ENCODE measurements around the gene MMD.
"Not testable (repeated sequence)": the region's sequence is repeated elsewhere in the genome, so short reads cannot be mapped to it uniquely, and the experiment has no call there.

Gene MMD

DNA sequence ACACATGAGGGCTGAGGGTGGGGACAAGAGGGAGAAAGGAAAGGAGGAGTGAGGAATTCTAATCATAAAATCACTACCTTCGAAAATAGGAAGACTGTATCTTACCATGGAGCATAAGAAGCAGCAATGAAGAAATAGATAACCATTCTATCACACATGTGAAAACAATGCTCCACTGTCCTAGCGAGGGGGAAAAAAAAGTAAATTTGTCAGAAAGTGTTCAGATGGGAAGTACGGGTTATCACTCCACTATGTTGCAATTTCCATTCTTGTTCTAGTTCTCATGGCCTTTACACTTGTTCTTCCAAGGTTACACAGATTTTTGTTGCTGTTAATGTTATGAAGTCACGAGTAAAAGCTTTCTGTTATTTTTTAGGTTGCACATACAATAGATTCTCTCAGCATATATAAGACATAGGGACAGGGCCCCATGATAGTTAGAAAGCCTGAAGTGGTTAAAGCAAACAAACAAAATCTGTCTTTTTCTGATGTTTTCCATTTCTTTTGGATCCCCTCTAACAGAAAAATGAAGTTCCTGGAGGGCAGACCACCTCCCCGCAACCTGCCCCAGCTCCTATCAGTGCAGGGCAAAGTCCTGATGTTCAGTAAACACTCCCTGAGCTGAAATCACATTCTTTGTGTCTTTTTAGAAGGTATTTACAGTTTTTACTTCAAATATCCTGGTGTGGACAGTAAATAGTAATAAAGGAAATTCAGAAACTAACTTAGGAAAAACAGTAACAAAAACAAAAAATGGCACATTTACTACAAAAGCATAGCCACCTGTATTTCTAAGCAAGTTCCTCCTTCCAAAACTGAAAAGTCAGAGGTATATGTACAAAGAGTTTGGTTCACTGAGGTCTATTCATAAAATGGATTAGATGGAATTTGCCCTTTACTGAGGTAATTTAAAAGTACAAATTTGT lies 13.7 kb downstream of the MMD start:
- no peak overlapping the region for H2AK5ac ChIP-seq (ENCODE audit: low read length, severe bottlenecking)
- no peak overlapping the region for H2AFZ ChIP-seq (ENCODE audit: low read depth, low read length)
- H2BK12ac ChIP-seq (ENCODE audit: low read length in 2 of 2) = no peak overlapping the region
- H3K4ac ChIP-seq (ENCODE audit: low read depth in 1 of 2, low read length in 2 of 2) = no peak overlapping the region
- H3K14ac ChIP-seq (ENCODE audit: low read length in 2 of 2) = no peak overlapping the region
- H3K79me1 ChIP-seq (replicated peaks; ENCODE audit: low read length, poor library complexity, severe bottlenecking) = no peaks in the 10 kb centered on the region
- H3K9me3 ChIP-seq (ENCODE audit: control insufficient read depth, low read length) = no peaks in the 10 kb centered on the region
- H2BK120ac ChIP-seq (ENCODE audit: low read depth, low read length) = no peak overlapping the region
- H3K9ac ChIP-seq (ENCODE audit: low read length) = no peak overlapping the region
- H3K36me3 ChIP-seq (ENCODE audit: control insufficient read depth in 1 of 2, insufficient read depth in 2 of 2, low read depth in 1 of 2, low read length in 2 of 2) = peaks cover 14 to 82% of the 10 kb centered on the region in 2 experiments
- H3K27me3 ChIP-seq (ENCODE audit: control insufficient read depth in 1 of 2, insufficient read depth in 1 of 2, low read length in 2 of 2) = no peaks in the 10 kb centered on the region
- H3K4me3 ChIP-seq (ENCODE audit: insufficient read depth in 1 of 2, low read depth in 1 of 2, low read length in 2 of 2) = no peak overlapping the region
- DNase-seq = no peak
- H2BK5ac ChIP-seq (ENCODE audit: low read depth, low read length, poor library complexity, severe bottlenecking) = no peak overlapping the region
- no peaks in the 10 kb centered on the region for H3K4me1 ChIP-seq (ENCODE audit: control insufficient read depth, insufficient read depth, low read depth, low read length)
- H2BK15ac ChIP-seq (ENCODE audit: low read depth, poor library complexity, severe bottlenecking) = no peak overlapping the region
- no peak overlapping the region for H3K4me2 ChIP-seq (ENCODE audit: low read length, poor library complexity, severe bottlenecking)
- no peak overlapping the region for H4K8ac ChIP-seq (ENCODE audit: low read length)
- no peak overlapping the region for H3K23ac ChIP-seq (ENCODE audit: low read length in 2 of 2)
- WGBS = 70% methylated on average over 2 of the region's 5 CpGs
- no peak overlapping the region for H3K27ac ChIP-seq (ENCODE audit: low read length, poor library complexity, severe bottlenecking)
- H4K91ac ChIP-seq (ENCODE audit: low read length) = no peak overlapping the region
- no peak overlapping the region for H3K18ac ChIP-seq (ENCODE audit: low read depth in 1 of 2, low read length in 2 of 2)

DNA sequence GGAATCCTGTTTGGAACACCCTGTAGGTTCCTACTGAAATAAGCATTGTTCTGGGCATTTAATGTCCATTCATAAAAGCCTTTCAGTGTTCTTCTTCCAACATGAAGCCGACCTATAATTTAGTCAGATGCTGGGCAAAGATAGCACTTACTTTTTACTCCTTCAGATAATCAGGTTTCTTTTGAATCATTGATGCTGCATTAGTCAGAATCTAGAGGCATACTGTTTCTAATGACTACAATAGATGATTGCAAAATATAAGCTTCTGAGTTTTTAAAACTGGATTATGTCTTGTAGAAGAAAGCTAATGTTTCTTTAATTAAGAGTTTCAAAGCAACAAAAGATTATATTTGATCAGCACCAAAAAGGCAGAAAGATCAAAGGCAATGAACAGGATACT lies 16.0 kb downstream of the MMD start:
- DNase-seq = no peak
- Histone ChIP-seq H3K9me3 (ENCODE audit: control insufficient read depth, low read length) (no peaks in the 10 kb centered on the region), H3K9ac (ENCODE audit: low read length) (peak overlapping the region; percentile 7), H3K23ac (ENCODE audit: low read length in 2 of 2) (no peak overlapping the region), H3K4me2 (ENCODE audit: low read length, poor library complexity, severe bottlenecking) (no peak overlapping the region), H2BK12ac (ENCODE audit: low read length in 2 of 2) (no peak overlapping the region), H2AK5ac (ENCODE audit: low read length, severe bottlenecking) (no peak overlapping the region), H2BK120ac (ENCODE audit: low read depth, low read length) (no peak overlapping the region), H3K4me1 (ENCODE audit: control insufficient read depth, insufficient read depth, low read depth, low read length) (no peaks in the 10 kb centered on the region), H3K18ac (ENCODE audit: low read depth in 1 of 2, low read length in 2 of 2) (no peak overlapping the region), H4K91ac (ENCODE audit: low read length) (no peak overlapping the region), H3K27ac (ENCODE audit: low read length, poor library complexity, severe bottlenecking) (no peak overlapping the region), H3K27me3 (ENCODE audit: control insufficient read depth in 1 of 2, insufficient read depth in 1 of 2, low read length in 2 of 2) (no peaks in the 10 kb centered on the region), H2BK15ac (ENCODE audit: low read depth, poor library complexity, severe bottlenecking) (no peak overlapping the region), H3K36me3 (ENCODE audit: control insufficient read depth in 1 of 2, insufficient read depth in 2 of 2, low read depth in 1 of 2, low read length in 2 of 2) (peaks cover 11 to 81% of the 10 kb centered on the region in 2 experiments), H3K4me3 (ENCODE audit: insufficient read depth in 1 of 2, low read depth in 1 of 2, low read length in 2 of 2) (no peak overlapping the region), H2AFZ (ENCODE audit: low read depth, low read length) (no peak overlapping the region), H2BK5ac (ENCODE audit: low read depth, low read length, poor library complexity, severe bottlenecking) (no peak overlapping the region), H4K8ac (ENCODE audit: low read length) (no peak overlapping the region), H3K14ac (ENCODE audit: low read length in 2 of 2) (no peak overlapping the region), H3K4ac (ENCODE audit: low read depth in 1 of 2, low read length in 2 of 2) (no peak overlapping the region), H3K79me1 (replicated peaks; ENCODE audit: low read length, poor library complexity, severe bottlenecking) (no peaks in the 10 kb centered on the region)
- no CpG with 5 or more reads among the region's 1 CpG for WGBS

DNA sequence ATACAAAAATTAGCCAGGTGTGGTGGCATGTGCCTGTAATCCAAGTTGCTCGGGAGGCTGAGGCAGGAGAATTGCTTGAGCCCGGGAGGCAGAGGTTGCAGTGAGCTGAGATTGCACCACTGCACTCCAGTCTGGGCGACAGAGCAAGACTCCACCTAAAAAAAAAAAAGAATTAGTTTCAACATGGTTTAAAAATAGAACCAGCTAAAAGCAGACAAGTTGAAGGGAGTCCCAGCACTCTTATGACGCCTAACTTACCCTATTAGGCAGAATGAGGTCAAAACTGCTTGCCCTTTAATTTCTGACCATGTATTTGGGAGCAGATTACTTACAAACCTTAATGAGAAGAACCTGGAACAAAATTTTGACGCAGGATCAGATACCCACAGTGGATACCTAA lies 17.4 kb downstream of the MMD start:
- H2BK120ac ChIP-seq (ENCODE audit: low read depth, low read length) = not testable (repeated sequence)

DNA sequence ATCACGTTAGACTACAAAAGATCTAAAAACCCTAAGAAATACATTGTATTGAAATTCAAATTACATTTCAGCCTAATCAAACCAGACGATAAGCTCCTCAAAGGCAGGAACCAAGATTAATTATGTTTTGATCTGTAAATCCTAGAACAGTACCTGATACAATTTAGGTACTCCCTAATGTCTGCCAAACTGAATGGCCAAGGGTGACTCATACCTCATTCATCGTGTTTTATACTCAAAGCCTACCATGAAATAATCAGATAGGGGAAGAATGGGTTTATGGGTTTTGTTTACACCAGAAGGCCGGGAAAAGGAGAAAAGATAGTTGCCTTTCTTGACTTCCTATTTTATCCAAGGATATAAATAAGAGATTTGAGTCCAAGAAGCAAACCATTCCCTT lies 19.3 kb downstream of the MMD start:
- no peak overlapping the region for H2BK5ac ChIP-seq (ENCODE audit: low read depth, low read length, poor library complexity, severe bottlenecking)
- no peak overlapping the region for H4K91ac ChIP-seq (ENCODE audit: low read length)
- H2AK5ac ChIP-seq (ENCODE audit: low read length, severe bottlenecking) = no peak overlapping the region
- no peak overlapping the region for H3K27ac ChIP-seq (ENCODE audit: low read length, poor library complexity, severe bottlenecking)
- no peak overlapping the region for H3K9ac ChIP-seq (ENCODE audit: low read length)
- H3K4ac ChIP-seq (ENCODE audit: low read depth in 1 of 2, low read length in 2 of 2) = no peak overlapping the region
- H3K36me3 ChIP-seq (ENCODE audit: control insufficient read depth in 1 of 2, insufficient read depth in 2 of 2, low read depth in 1 of 2, low read length in 2 of 2) = peaks cover 10 to 79% of the 10 kb centered on the region in 2 experiments
- no peak for DNase-seq
- H3K4me3 ChIP-seq (ENCODE audit: insufficient read depth in 1 of 2, low read depth in 1 of 2, low read length in 2 of 2) = no peak overlapping the region
- H2BK15ac ChIP-seq (ENCODE audit: low read depth, poor library complexity, severe bottlenecking) = no peak overlapping the region
- H3K4me1 ChIP-seq (ENCODE audit: control insufficient read depth, insufficient read depth, low read depth, low read length) = no peaks in the 10 kb centered on the region
- no peak overlapping the region for H3K23ac ChIP-seq (ENCODE audit: low read length in 2 of 2)
- H3K4me2 ChIP-seq (ENCODE audit: low read length, poor library complexity, severe bottlenecking) = no peak overlapping the region
- no peaks in the 10 kb centered on the region for H3K79me1 ChIP-seq (replicated peaks; ENCODE audit: low read length, poor library complexity, severe bottlenecking)
- H3K27me3 ChIP-seq (ENCODE audit: control insufficient read depth in 1 of 2, insufficient read depth in 1 of 2, low read length in 2 of 2) = no peaks in the 10 kb centered on the region
- H3K9me3 ChIP-seq (ENCODE audit: control insufficient read depth, low read length) = no peaks in the 10 kb centered on the region
- no peak overlapping the region for H2BK120ac ChIP-seq (ENCODE audit: low read depth, low read length)
- H4K8ac ChIP-seq (ENCODE audit: low read length) = no peak overlapping the region
- H2BK12ac ChIP-seq (ENCODE audit: low read length in 2 of 2) = no peak overlapping the region
- H3K18ac ChIP-seq (ENCODE audit: low read depth in 1 of 2, low read length in 2 of 2) = no peak overlapping the region
- H2AFZ ChIP-seq (ENCODE audit: low read depth, low read length) = no peak overlapping the region
- no peak overlapping the region for H3K14ac ChIP-seq (ENCODE audit: low read length in 2 of 2)
- 100% methylated on average over 2 of the region's 4 CpGs for WGBS

More for the DNA sequence above, 17.4 kb downstream of the MMD start:
- not testable (repeated sequence) for H2AFZ ChIP-seq (ENCODE audit: low read depth, low read length); H3K4ac ChIP-seq (ENCODE audit: low read depth in 1 of 2, low read length in 2 of 2); H3K4me1 ChIP-seq (ENCODE audit: control insufficient read depth, insufficient read depth, low read depth, low read length); H2AK5ac ChIP-seq (ENCODE audit: low read length, severe bottlenecking); H2BK15ac ChIP-seq (ENCODE audit: low read depth, poor library complexity, severe bottlenecking); H3K27me3 ChIP-seq (ENCODE audit: control insufficient read depth in 1 of 2, insufficient read depth in 1 of 2, low read length in 2 of 2); H3K18ac ChIP-seq (ENCODE audit: low read depth in 1 of 2, low read length in 2 of 2); H4K8ac ChIP-seq (ENCODE audit: low read length); H3K14ac ChIP-seq (ENCODE audit: low read length in 2 of 2); H3K27ac ChIP-seq (ENCODE audit: low read length, poor library complexity, severe bottlenecking); DNase-seq; H4K91ac ChIP-seq (ENCODE audit: low read length); H3K4me2 ChIP-seq (ENCODE audit: low read length, poor library complexity, severe bottlenecking); H3K9ac ChIP-seq (ENCODE audit: low read length); H3K4me3 ChIP-seq (ENCODE audit: insufficient read depth in 1 of 2, low read depth in 1 of 2, low read length in 2 of 2); H3K23ac ChIP-seq (ENCODE audit: low read length in 2 of 2); H3K79me1 ChIP-seq (replicated peaks; ENCODE audit: low read length, poor library complexity, severe bottlenecking); H2BK5ac ChIP-seq (ENCODE audit: low read depth, low read length, poor library complexity, severe bottlenecking); H2BK12ac ChIP-seq (ENCODE audit: low read length in 2 of 2); H3K9me3 ChIP-seq (ENCODE audit: control insufficient read depth, low read length)
- H3K36me3 ChIP-seq (ENCODE audit: control insufficient read depth in 1 of 2, insufficient read depth in 2 of 2, low read depth in 1 of 2, low read length in 2 of 2) = peaks cover 11 to 81% of the 10 kb centered on the region in 2 experiments
- 97% methylated on average over 3 of the region's 5 CpGs for WGBS

Measured in mesenchymal stem cell (in vitro differentiated cells and primary cell).